Suprapubic skin (tissue), 4 donors: ENCODE results near the gene TSKS. TPM values are rescaled to one million over a fixed set of nuclear protein-coding genes. Genes with fewer than 3 reads are reported as not detected.

ENCODE experiments used
- DNase-seq, 2 donors: peaks; one replicate each; pipeline ENCODE4 v3.0.0-alpha.2; 2019; ENCODE audit warnings: low spot score in 2 of 2
- H3K27ac ChIP-seq: fragments of 200-600 bp; sonication (generic); one replicate; pipeline ENCODE4 v1.5.1; 2019
- H3K27me3 ChIP-seq: fragments of 200-600 bp; sonication (generic); one replicate; pipeline ENCODE4 v1.5.1; 2019
- H3K36me3 ChIP-seq: fragments of 200-600 bp; sonication (generic); one replicate; pipeline ENCODE4 v1.5.1; 2019
- H3K4me1 ChIP-seq: fragments of 200-600 bp; sonication (generic); one replicate; pipeline ENCODE4 v1.5.1; 2019
- H3K4me3 ChIP-seq: fragments of 200-600 bp; sonication (generic); one replicate; pipeline ENCODE4 v1.5.1; 2019; ENCODE audit warnings: mild to moderate bottlenecking
- H3K9me3 ChIP-seq: fragments of 200-600 bp; sonication (generic); one replicate; pipeline ENCODE4 v1.5.1; 2019
- CTCF ChIP-seq, 2 donors: fragments of 200-600 bp in 1 of 2; fragments of 450-650 bp in 1 of 2; sonication (generic) in 1 of 2; IDR thresholded peaks; one replicate each; pipeline ENCODE4 v1.5.1; 2016 to 2019; ENCODE audit warnings: antibody characterized with exemption in 2 of 2, mild to moderate bottlenecking in 1 of 2, moderate library complexity in 1 of 2
- EP300 ChIP-seq: sonication (generic); formaldehyde crosslinking; IDR thresholded peaks from one replicate; pipeline ENCODE4 v1.6.1; 2017; ENCODE audit warnings: antibody characterized with exemption
- POLR2A ChIP-seq, 2 donors: fragments of 450-650 bp; IDR thresholded peaks; one replicate each; pipeline ENCODE4 v1.6.1; 2017; ENCODE audit warnings: antibody characterized with exemption in 2 of 2, mild to moderate bottlenecking in 2 of 2, moderate library complexity in 2 of 2
- POLR2AphosphoS5 ChIP-seq, 3 donors: sonication (generic); formaldehyde crosslinking; IDR thresholded peaks; one replicate each; pipeline ENCODE4 v1.6.1; 2017; ENCODE audit warnings: antibody characterized with exemption in 3 of 3
- WGBS: methylation state at CpG from one replicate; pipeline ENCODE4 v1.1.5; 2018; 5-methylcytosine and 5-hydroxymethylcytosine counted together
- total RNA-seq, 4 donors: library from RNA; depleted of rRNA; stranded (reverse); fragments of >200 nt; gene quantifications; one replicate each; pipeline ENCODE4 v1.1.0, GENCODE V29; 2016

The TSKS gene
- total RNA-seq, 4 donors from 2014 or later: 1.7 to 2.5 TPM; not detected in 2

GRCh38 chr19:49793561-49793840, 30.4 kb upstream of the TSKS start:
- H3K36me3 ChIP-seq: peaks cover 98% of the 10 kb centered on the region
- TF ChIP-seq EP300 (no peak), POLR2A (IDR thresholded peaks at IDR 0.05) (no peak), CTCF (IDR thresholded peaks at IDR 0.05) (no peak)
- WGBS: 86% methylated on average over 6 of the region's 6 CpGs

GRCh38 chr19:49792829-49793560, 29.9 kb upstream of the TSKS start:
- 87% methylated on average over 22 of the region's 22 CpGs for WGBS
- Histone ChIP-seq H3K27ac (no peak overlapping the region), H3K27me3 (no peaks in the 10 kb centered on the region), H3K4me3 (no peak overlapping the region), H3K4me1 (peaks cover 8% of the 10 kb centered on the region), H3K9me3 (no peaks in the 10 kb centered on the region), H3K36me3 (peaks cover 98% of the 10 kb centered on the region)
- DNase-seq: no peak
- TF ChIP-seq CTCF (IDR thresholded peaks at IDR 0.05) (no peak), POLR2A (IDR thresholded peaks at IDR 0.05) (no peak), EP300 (no peak), POLR2AphosphoS5 (IDR thresholded peaks at IDR 0.05) (no peak)

More at GRCh38 chr19:49793561-49793840, 30.4 kb upstream of the TSKS start:
- Histone ChIP-seq H3K9me3 (no peaks in the 10 kb centered on the region), H3K27ac (no peak overlapping the region), H3K27me3 (no peaks in the 10 kb centered on the region), H3K4me1 (peaks cover 8% of the 10 kb centered on the region), H3K4me3 (no peak overlapping the region)
- no peak for DNase-seq

GRCh38 chr19:49791776-49792445, 28.8 kb upstream of the TSKS start:
- no peak overlapping the region for H3K27ac ChIP-seq
- peaks cover 8% of the 10 kb centered on the region for H3K4me1 ChIP-seq
- no peaks in the 10 kb centered on the region for H3K9me3 ChIP-seq
- 95% methylated on average over 14 of the region's 26 CpGs for WGBS
- DNase-seq: no peak
- no peaks in the 10 kb centered on the region for H3K27me3 ChIP-seq
- TF ChIP-seq POLR2A (IDR thresholded peaks at IDR 0.05): no peak
- TF ChIP-seq CTCF (IDR thresholded peaks at IDR 0.05): no peak
- no peak for TF ChIP-seq POLR2AphosphoS5 (IDR thresholded peaks at IDR 0.05)
- TF ChIP-seq EP300: no peak
- H3K36me3 ChIP-seq: peaks cover 91% of the 10 kb centered on the region
- H3K4me3 ChIP-seq: no peak overlapping the region

- DNase-seq: no peak
- H3K27ac ChIP-seq: no peak overlapping the region
- no peaks in the 10 kb centered on the region for H3K27me3 ChIP-seq
- H3K36me3 ChIP-seq: peaks cover 83% of the 10 kb centered on the region
- H3K4me1 ChIP-seq: peaks cover 18% of the 10 kb centered on the region
- TF ChIP-seq CTCF (IDR thresholded peaks at IDR 0.05) (no peak), POLR2A (IDR thresholded peaks at IDR 0.05) (no peak), POLR2AphosphoS5 (IDR thresholded peaks at IDR 0.05) (no peak), EP300 (no peak)
- WGBS: 64% methylated on average over 8 of the region's 9 CpGs
- no peak overlapping the region for H3K4me3 ChIP-seq
- H3K9me3 ChIP-seq: no peaks in the 10 kb centered on the region
Measured at GRCh38 chr19:49790866-49791265, 27.8 kb upstream of the TSKS start.

- no peaks in the 10 kb centered on the region for H3K9me3 ChIP-seq
- H3K36me3 ChIP-seq: peaks cover 80% of the 10 kb centered on the region
- no peak for DNase-seq
- H3K4me1 ChIP-seq: peaks cover 18% of the 10 kb centered on the region
- 72% methylated on average over 10 of the region's 10 CpGs for WGBS
- H3K27ac ChIP-seq: no peak overlapping the region
- TF ChIP-seq POLR2A (IDR thresholded peaks at IDR 0.05): no peak
- TF ChIP-seq CTCF (IDR thresholded peaks at IDR 0.05): no peak
- no peak for TF ChIP-seq EP300
- no peak for TF ChIP-seq POLR2AphosphoS5 (IDR thresholded peaks at IDR 0.05)
- no peaks in the 10 kb centered on the region for H3K27me3 ChIP-seq
- no peak overlapping the region for H3K4me3 ChIP-seq
Measured at GRCh38 chr19:49788857-49789256, 25.8 kb upstream of the TSKS start.
